NCI-H2107 treated with DMSO at 0.1 percent for 48 hours (cell line): ENCODE results near the gene GID4.
A peak's percentile ranks its signal among the peaks of the same experiment; 100 is the strongest.

Source experiments
- DNase-seq: peaks from one replicate; lab custom pipeline; 2025; ENCODE audit not compliant: unreplicated experiment; lab: John Stamatoyannopoulos, UW

GID4 gene

GRCh38 chr17:18016426-18016825, 22.8 kb upstream of the GID4 start:
- no peak for DNase-seq

DNA sequence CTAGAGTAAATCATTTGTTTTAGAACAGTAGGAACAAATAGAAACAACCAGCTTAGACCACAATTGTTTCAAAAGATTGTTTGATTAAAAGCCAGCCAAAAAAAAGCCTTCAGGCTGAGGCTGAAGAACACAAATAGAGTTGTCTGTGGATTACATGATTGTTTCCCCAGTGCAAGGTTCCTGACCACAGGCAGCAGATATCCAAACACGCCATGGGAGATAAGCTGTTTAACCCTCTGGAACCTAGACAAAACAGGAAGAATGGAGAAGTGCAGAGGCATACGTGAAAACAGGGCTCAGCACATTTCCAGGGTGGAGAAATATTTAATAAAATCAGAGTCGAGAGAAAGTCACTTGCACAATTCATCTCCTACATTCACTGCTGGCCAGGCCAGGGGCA, 21.2 kb upstream of the GID4 start:
- no peak for DNase-seq

DNA sequence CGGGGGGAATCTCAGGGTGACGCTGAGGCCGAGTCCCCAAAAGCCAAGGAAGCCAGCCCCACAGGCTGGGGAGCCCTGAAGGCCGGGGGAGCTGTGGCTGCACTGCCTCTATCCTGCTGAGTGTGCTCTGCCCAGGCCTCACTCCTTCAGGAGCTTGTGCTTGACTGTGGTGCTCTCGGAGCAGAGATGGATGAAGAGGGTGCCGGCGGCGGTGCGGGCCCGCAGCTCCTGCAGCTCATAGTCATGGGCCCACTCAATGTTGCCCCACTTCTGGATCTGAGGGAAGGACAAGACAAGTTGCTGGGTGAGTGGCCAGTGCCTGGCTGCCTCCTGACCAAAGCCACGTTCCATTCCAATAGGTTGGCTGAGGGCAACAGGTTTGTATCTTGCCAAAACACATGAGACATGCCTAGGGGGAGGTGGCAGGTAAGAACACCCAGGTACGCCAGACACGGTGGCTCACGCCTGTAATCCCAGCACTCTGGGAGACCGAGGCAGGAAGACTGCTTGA, 20.7 kb upstream of the GID4 start:
- DNase-seq, result no peak

DNA sequence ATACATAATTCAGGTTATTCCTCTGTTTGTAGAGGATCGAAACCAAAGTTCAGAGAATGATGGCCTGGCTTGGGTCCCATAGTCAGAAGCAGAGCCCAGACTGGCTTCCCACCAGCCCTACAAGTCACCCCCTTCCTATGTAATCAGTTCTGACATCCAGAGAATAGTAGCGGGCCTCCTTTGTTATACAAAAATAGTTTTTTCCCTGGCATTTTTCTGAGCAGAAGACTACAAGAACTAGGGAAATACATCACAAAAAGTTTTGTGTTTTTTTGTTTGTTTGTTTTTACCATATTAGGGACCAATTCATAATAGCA, 19.4 kb upstream of the GID4 start:
- DNase-seq, result no peak

DNA sequence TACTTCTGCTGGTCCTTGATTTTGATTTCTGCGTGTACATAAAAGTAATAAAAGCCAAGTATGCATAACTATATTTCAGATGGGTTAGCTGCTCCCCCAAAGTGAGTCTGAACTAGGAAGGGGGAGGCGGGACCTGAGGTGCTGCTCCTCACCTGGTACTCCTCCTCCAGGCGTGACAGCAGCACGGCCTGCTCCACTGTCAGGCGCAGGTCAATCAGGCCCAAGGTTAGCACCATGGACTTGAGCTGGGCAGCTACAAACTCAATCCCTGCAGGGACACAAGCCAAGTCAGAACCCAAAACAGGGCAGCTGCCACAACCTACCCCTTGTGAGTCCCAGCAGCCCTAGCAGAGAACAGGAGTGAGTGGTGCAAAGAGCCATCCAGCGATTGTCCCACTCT, 18.2 kb upstream of the GID4 start:
- DNase-seq, result no peak

DNA sequence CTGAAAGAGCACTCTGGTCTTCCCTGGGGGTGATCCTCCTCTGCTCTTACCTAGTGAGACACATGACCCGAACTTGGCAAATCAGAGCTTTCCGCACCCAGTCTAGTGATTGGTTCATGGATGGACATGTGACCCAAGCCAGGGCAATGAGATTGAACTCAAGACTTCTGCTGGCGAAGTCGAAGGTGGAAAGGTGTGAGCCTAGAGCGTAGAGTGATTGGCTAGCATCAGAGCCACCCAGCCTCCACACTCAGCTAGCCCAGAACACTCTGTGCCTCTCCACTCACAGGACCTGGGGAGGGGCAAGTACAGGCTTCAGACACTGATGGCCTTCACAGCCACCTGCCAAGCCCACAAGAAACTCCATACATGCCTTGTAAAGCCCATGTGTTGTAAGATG, 17.8 kb upstream of the GID4 start:
- no peak for DNase-seq

DNA sequence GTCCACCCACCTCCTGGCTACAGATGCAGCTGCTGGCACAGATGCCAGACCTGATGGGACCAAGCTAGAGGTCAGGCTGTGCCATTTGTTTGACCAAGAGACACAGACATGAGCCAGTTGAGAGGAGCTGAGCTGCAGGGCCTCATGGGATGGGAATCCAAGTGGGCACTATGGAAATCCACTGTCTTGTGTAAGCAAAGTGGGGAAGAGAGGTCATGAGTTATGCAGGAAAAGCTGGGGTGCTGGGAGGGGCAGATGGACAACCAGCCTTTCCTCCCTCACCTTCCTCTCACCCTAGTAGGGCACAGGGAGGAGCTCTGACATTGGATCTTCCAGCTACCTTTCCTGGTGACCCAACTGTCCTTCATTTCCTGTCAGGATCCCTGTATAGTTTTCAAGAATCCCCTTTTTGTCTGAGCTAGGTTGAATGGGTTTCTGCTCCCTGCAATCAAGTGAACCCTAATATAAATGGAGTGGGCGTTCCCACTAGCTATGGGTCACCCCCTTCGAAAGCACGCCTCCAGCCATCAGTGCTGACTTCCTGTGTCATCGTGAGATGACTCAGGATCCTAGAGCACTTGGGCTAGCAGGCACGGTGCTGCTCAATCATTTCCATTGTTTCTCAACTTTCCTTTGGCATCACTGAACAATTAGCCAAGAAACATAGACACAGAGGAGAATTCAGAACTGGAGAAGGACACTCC, 13.8 kb upstream of the GID4 start:
- no peak for DNase-seq

GRCh38 chr17:18025945-18026776, 13.0 kb upstream of the GID4 start:
- DNase-seq, result no peak

DNA sequence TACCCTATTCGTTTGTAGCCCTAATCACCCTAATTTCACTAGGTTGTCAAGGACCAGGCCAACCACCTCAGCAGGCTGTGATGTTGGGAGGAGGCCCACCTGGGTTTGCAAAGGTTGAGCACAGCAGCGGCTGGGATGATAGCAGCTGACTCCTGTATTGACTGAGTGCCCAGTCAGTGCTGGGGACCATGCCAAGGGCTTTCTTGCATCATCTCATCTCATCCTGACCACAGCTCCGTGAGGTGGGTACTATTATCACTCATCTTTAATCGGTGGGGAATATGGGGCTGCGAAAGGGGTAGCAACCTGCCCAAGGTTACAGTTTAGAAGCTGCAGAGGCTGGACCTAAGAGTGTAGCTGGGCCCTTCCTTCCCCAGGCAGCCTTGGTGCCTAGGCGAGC, 11.9 kb upstream of the GID4 start:
- DNase-seq, result no peak

GRCh38 chr17:18028114-18028951, 10.9 kb upstream of the GID4 start:
- no peak for DNase-seq

DNA sequence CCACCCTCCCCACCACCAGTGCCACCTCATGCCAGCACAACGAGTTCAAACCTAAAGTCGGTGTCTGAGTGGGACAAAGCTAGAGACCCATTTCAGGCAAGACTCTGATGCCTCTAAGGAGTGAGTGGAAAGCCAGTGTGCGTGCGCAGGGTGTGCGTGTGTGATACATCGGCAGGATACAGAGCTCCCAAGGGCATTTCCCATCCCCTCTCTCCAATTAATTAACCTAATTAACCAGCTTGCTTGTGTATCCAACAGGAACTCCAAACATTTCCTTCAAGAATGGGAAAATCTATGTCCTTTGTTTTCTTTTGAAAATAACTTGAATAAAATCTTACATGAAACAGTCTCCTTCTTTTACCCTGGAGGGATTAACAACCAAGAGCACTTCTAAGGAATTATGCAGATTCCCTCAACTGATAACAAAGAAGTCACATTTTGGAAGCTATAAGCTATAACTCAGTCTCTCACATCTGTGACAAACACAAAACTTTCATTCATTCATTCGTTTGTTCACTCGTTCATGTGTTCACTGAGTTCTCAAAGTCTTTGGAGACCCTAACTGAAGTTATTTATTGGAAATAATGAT, 10.2 kb upstream of the GID4 start:
- DNase-seq, result no peak

DNA sequence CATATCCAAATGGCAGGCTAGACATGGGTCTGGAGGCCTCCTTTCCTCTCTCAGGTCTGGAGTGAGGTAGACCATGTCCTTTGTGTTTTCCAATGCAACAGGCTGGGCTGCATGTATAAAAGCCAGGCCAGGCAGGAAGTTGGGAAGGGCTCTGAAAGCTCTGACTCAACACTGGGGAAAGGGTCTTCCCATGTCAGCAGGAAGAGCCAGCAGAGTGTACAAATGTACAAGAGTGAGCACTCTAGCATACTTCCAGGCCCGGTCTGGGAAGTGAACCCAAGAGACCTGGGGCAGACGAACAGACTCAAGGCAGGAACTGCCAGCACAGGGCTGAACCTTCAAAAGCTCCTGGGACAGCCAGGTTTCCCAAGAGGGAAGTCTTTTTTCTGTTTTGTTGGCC, 7.3 kb upstream of the GID4 start:
- DNase-seq, result no peak

- peak; percentile 59 for DNase-seq
Observed at GRCh38 chr17:18033442-18034099, 5.6 kb upstream of the GID4 start.

GRCh38 chr17:18035704-18036103, 3.5 kb upstream of the GID4 start:
- DNase-seq, result no peak

DNA sequence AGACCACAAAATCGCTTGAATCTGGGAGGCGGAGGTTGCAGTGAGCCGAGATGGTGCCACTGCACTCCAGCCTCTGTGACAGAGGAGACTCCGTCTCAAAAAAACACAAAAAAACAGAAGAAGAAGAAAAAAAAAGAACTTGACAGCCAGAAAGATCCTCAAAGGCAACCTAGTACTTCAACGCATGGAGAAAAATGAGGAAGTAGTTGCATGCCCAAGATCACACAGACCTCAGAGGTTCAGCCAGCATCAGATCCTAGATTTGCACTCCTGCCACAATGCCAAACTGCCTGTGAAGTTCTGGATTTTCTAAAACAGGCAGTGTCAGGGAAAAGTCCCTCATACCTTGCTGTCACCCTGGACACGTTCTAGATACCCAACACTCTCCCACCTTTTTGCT, 1.7 kb upstream of the GID4 start:
- no peak for DNase-seq

GRCh38 chr17:18038149-18038850, 908 bp upstream of the GID4 start:
- DNase-seq, result no peak

DNA sequence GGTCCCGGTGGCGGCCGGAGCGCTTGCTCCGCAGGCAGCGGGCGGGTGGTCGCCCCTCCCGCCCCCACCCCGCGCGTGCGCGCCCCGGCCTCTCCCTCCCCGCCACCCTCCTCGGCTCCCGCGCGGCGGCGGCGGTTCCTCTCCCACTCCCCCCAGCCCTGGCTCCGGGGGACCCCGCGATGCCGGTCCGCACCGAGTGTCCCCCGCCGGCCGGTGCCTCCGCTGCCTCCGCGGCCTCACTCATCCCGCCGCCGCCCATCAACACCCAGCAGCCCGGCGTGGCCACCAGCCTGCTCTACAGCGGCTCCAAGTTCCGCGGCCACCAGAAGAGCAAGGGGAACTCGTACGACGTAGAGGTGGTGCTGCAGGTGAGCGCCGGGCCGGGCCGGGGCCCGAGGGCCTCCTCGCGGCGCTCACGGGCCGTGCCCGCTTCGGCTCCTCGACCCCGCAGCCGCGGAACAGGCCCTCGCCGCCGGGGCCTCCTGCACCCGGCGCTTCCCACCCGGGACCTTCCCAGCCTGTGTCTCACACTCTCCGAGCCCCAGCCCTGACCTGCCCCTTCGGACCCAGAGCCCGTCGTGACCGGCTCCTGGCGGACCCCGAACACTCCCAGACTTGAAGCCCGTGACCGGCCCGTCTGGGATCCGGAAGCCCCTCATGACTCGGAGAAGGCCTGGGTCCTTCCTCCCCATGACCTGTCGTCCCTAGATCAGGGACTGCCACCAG, 490 bp downstream of the GID4 start:
- DNase-seq, result no peak

GRCh38 chr17:18040261-18040858, 1.2 kb downstream of the GID4 start:
- DNase-seq, result no peak

- no peak for DNase-seq
Observed at GRCh38 chr17:18041776-18042175, 2.6 kb downstream of the GID4 start.
